Activated CD4-positive, alpha-beta T cell treated with anti-CD3 and anti-CD28 coated beads, Interleukin-2, amount 50 U/mL, for 1 hour (primary cell): Measurements from ENCODE around the gene SBK1.
A peak's percentile ranks its signal among the peaks of the same experiment; 100 is the strongest.
"Not testable (repeated sequence)": the region's sequence is repeated elsewhere in the genome, so short reads cannot be mapped to it uniquely, and the experiment has no call there.

Source experiments
- DNase-seq: peaks from one replicate; pipeline ENCODE4 v3.0.0-alpha.2; 2020

The SBK1 gene

DNA sequence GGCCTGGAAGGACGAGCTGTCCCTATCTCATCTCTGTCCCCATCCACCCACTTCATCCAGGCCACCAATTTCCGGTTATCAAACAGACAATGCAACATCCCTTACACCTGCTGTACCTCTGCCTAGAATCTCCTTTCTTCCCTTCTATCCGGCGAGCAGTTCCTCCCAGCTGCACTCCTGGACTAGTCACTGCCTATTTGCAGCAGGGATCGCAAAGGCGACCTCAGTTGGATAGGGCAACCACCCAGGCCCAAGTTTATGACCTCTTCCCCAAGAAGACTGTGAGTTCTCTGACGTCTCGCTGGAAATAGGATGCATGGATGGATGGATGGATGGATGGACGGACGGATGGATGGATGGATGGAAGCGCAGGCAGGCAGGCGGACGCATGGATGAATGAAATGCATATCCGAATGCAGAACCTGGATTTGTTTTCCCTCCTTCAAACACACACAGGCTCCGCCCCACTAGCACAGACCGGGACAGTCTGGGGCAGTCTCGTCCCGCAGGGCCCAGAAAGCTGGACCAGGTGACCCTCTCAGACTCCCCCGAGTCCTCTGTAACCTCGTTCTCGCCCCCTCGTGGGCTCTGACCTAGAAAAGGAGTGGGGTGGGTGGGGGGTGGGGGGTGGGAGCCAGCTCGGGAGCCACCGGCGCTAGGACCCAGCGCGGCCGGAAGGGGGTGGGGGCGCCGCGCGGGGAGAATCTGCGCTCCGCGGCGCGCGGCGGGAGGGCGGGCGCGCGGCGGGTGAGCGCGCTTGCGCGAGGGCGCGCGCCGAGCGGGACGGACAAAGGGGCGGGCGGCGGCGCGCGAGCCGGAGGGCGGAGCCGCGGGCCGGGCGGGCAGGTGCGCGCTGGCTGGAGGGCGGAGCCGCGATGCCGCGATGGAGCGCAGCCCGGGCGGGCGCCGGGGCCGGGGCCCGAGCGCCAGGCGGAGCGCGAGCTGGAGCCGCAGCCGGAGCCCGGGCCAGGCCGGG lies at the start of gene SBK1:
Gene SBK1 (plus strand): TSS at position 875 of the 976 bp plus-strand sequence. CDS start 24,867 bp downstream, outside the sequence.
- DNase-seq, result peak; percentile 81

DNA sequence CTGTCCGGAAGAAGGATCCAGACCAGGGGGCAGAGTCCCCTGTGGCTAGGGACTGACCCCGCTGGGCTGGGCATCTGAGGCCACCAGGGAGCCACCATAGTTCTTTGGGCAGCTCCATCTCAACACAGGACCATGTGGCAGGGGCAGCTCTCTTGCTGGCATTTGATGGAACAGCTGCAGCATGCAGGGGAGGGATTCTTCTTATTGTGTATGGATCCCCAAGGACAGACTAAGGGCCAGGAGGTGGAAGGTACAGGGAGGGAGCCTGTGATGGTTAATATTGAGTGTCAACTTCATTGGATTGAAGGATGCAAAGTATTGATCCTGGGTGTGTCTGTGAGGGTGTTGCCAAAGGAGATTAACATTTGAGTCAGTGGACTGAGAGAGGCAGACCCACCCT lies 42.8 kb upstream of the SBK1 start:
- not testable (repeated sequence) for DNase-seq

DNA sequence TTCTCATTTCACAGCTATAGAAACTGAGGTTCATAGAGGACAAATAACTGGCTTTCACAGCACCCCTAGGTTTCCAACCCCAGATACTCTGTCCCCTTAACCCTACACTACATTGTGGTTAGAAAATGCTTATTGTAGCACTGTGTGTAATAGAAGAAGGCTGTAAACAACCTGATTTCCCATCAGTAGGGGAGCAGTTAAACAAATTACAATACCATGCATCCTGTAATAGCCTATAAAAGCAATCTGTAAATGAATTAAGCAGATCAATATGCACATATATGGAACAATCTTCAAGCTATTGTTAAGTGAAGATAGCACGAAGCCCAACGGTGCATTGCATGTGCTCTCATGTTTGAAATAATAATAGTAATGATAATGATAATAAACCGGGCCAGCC lies 41.3 kb upstream of the SBK1 start:
- DNase-seq, result no peak

DNA sequence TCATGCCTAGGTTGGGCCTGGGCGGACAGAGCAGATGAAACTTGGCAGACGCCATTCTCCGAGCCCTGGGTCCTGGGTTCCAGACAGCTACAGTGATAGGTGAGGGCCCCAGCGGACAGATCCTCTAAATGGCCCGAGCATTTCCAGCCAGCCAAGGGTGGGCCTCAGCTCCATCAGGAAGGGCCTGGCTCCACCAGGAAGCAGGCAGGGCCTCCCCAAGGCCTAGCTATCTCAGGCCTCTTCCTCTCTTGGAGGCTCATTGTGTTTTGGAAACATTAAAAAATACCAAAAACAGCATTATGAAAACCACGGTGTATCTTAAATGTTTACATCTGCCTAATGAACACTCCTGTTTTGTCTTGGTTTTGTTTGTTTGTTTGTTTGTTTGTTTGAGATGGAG lies 38.2 kb upstream of the SBK1 start:
- no peak for DNase-seq

DNA sequence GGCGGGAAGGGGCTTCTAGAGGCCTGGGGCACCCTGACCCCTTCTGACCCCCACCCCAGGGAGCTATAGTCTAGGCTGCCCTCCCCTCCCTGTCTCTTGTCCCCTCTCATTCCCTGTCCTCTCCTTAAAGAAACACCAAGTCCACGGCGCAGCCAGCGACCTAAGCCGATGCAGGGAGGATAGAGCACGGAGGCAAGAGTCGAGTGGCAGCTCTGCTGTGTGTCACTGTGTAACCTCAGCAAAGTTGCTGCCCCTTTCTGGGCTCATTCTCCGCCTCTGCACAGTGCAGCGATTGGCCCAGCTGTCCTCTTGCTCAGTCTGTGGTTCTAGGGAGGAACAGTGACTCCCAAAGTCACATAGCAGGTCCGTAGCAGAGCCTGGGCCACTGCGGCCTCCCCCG lies 36.5 kb upstream of the SBK1 start:
- DNase-seq, result no peak

DNA sequence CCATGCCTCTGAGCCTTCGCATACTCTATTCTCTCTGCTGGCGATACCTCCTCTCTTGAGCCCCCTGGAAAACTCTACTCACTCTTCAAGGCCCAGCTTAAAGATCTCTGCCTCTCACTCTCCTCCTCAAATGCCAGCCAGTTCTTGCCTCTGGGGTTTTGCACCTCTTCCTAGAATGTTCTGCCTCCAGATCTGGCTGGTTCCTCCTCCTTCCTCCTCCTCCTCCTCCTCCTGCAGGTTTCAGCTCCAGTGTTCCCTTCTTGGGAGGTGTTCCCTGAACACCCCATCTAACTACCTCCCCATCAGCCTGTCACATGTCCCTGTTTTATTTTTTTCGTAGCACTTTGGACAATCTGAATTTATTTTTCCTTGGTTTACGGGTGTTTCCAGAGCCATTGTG lies 35.1 kb upstream of the SBK1 start:
- no peak for DNase-seq

DNA sequence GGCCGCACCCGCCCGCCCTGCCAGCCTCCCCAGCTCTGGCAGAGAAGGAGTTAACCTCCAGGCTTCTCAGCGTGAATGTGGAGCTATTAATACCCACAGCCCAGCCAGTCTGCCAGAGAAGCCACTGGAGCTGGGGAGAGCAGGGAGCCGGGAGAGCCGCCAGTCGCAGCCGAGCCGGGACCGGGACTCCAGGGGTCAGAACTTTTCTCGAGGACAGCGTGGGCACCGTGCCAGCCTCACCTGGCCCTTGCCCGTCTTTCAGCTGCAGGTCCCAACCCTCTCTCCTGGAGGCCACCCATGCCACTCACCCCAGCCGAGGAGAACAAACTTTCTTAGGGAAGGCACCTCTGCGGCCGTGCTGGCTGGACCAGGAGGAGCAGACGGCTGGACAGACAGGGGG lies 33.8 kb upstream of the SBK1 start:
- no peak for DNase-seq

DNA sequence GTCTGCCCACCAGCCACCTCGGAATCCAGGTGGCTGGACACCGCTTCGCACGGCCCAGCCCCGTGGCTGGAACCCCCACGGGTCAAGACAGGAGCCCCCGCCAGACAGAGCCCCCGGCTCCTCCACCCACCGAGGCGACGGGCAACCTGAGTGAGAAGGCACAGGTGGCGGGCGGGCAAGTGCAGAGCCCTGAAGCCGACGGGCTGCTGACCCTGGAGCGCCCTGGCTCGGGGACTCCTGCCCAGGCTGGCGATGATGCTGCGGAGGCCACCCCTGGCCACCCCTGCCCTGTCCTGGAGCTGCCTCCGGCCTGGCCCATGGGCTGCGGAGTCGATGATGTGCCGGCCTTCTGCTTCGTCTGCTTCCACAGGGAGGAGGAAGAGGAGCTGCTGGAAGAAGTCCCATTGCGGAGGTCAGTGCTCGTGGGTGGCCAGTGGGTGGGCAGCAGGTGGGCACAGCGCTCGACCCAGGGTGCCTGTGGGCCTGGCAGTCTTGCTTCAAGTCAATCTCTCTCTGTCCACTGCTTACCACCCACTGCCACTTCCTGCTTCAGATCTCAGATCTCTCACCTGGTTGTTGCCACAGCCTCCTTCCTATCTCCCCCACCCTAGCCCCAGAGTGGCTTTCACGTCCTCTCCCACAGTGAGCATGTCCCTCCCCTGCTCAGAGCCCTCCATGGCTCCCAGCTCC lies 33.1 kb upstream of the SBK1 start:
- no peak for DNase-seq

DNA sequence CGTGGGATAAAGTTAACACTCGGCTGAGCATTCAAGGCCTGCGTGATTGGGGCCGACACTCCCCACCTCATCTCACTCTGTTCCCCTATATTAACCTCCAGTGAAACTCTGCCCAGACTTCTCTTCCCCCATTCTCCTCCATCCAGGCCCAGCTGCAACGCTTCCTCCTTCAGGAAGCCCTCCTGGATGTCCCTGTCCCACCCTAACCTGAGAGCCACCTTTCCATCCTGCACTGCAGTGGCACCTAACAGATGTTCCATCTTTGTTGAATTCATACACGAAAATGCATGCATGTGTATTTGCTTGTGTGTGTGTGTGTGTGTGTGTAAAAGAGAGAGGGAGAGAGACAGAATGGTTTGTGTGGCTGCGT lies 32.6 kb upstream of the SBK1 start:
- DNase-seq, result no peak

DNA sequence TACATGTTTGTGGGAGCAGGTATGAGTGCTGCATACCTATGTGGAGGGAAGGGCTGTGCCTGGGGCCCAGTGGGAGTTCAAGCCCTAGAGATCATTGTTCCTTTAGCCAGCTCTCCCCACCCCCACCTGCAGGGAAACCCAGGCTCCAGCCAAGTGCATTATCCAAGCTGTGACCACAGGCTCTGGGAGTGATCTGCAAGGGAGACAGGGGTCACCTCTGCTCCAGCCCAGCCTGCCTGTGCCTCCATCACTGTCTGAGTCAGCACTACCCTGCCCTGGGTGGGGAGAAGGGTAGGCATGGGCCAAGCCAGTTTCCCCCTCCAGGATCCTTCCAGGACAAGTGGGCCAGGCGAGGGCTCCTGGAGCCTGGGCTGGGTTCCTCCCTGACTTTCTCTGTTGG lies 32.1 kb upstream of the SBK1 start:
- no peak for DNase-seq

DNA sequence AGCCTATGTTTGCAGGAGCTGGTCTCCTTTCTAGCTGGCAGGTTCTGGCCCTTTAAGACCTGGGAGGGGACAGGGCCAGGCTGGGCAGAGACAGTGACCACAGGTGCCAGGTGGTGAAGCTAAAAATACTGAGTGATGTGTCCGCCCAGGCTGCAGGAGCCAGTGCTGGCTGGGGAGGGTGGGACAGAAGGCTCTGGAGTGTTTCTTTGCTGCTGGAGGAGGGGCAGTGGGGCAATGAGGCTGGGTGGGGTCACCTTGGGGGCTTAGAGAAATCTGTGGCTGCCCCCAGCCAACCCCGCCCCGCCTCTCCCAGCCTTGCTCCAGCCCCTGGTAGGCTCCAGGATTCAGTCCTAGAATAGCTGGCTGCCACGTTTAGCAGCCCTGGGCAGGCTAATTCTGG lies 30.4 kb upstream of the SBK1 start:
- no peak for DNase-seq

DNA sequence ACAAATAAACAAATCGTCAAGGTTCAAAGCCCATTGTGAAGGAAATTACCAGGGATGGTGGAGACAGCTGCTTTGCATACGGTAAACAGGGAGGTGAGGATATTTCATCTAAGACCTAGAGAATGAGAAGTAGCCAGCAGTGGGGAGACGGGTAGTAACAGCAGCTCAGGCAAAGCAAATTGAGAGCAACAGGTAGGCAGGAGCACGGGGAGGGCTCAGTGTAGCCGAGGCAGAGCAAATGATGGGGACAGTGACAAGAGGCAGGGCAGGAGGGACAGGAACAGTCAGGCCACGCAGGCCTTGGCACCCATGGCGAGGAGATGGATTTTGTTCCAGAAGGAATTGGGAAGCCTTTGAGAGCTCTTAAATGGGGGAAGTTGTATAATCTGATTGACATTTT lies 29.0 kb upstream of the SBK1 start:
- no peak for DNase-seq

DNA sequence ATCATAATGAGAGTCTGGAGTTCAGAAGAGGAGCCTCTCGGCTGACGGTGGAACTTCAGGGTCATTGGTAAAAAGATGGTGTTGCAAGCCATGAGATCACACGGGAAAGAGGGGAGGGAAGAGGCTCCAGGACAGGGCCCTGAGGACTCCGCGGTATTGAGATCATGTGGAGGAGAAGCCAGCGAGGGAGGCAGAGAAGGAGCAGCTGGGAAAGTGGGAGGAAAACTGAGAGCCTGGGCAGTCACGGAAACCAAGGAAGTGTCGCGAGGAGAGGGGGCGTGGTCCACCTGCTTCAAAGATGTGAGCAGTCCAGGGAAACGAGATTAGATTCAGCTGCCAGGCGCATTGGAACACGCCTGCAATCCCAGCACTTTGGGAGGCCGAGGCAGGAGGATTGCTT lies 27.7 kb upstream of the SBK1 start:
- no peak for DNase-seq

DNA sequence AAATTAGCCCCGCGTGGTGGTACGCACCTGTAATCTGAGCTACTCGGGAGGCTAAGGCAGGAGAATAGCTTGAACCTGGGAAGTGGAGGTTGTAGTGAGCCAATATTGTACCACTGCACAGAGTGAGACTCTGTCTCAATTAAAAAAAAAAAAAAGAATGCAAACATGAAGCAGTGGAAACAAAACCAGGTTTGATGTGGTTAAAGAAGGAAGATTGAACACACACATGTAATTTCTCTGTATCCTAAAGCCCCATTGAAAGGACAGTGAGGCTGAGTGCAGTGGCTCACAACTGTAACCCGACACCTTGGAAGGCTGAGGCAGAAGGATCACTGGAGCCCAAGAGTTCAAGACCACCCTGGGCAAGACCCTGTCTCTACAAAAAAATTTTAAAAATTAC lies 26.5 kb upstream of the SBK1 start:
- DNase-seq, result no peak

DNA sequence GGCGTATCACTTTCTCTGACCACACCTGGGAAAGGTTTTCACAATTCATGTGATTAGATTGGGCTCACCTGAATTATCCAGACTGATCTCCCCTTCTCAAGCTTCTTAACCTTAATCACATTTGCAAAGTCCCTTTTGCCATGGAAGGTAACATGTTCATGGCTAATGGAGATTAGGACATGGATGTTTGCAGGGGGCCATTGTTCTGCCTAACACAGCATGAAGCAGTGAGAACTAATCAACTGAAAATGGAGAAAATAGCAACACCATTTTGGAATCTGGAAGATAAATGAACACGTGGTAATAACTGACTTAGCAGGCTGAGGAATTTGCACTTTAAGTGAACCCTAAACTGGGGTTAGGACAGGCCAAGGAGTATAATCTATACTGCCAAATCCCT lies 25.0 kb upstream of the SBK1 start:
- no peak for DNase-seq

DNA sequence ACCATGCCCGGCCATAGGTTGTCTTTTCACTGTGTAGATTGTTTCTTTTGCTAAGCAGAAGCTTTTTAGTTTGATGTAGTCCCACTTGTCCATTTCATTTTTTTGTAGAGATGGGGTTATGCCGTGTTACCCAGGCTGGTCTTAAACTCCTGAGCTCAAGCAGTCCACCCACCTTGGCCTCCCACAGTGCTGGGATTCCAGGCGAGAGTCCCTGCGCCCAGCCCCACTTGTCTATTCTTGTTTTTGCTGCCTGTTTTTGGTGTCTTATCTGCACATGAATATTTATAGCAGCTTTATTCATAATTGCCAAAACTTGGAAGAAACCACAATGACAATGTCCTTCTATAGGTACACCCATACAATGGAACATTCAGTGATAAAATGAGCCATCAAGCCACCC lies 18.8 kb upstream of the SBK1 start:
- DNase-seq, result no peak

DNA sequence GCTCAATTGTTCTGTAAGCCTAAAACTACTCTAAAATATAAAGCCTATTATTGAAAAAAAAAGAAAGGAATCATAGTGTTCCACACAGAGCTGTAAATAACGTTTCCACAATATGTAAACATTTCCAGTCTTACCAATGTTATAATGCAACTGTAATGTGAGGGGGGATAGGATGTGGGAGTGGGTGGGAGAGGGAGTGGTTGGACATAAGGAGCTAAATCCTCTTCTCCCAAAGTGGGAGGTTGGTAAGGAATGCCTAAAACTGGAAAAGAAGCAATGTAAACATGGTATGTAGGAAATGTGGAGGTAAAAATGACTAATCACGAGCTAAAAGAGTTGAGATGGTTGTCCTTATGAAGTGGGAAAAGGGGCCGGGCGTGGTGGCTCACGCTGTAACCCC lies 17.6 kb upstream of the SBK1 start:
- DNase-seq, result no peak

DNA sequence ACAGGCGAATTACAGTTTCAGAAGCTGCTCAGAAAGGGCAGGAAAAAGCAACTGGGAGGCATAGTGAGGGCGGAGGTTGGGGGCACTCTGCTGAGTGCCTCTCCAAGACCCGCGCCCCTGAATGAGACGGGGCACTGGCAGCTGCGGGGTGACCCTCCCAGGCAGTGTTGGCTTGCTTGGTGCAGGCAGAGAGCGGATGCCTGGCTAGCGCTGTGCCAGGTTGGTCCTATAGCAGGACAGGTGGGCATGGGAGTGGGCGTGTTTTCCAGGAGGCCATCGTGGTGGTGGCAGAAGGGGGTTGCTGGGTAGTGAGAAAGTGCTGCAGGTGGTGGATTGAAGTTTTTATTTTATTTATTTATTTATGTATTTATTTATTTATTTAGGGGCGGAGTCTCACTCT lies 16.0 kb upstream of the SBK1 start:
- DNase-seq, result no peak

DNA sequence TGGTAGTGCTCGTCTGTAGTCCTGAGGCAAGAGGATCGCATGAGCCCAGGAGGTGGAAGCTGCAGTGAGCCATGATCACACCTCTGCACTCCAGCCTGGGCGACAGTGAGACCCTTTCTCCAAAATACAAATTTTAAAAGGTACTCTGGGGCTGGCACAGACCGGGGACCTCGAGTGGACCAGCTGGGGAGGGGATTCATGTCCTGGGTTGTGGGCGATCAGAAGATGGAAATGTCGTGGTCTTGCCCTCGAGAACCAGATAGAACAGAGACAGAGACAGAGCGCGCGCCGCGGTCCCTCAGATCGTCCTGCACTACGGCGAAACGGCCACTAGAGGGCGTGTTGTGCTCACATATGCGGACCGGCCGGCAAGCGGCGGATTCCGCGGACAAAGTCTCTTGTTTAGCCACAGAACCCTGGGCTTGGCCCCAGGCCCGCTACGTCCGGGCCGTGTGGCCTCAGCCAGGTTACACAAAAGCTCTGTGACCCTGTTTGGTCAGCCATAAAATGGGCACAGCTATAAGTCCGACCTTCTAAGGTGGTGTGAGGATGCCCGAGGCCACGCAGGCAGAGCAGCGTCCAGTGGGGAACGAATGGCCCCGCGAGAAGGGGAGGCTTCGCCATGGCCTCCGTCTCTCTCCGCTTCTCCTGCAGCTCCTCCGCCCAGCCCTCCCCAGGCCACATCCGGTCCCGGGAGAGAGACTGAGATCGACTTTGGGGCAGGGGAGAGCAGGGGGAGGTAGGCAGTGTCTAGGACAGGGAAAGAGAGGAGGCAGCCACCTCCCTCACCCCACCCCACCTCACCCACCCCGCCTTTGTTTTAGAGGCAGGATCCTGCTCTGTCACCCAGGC lies 14.6 kb upstream of the SBK1 start:
- DNase-seq, result peak; percentile 87

DNA sequence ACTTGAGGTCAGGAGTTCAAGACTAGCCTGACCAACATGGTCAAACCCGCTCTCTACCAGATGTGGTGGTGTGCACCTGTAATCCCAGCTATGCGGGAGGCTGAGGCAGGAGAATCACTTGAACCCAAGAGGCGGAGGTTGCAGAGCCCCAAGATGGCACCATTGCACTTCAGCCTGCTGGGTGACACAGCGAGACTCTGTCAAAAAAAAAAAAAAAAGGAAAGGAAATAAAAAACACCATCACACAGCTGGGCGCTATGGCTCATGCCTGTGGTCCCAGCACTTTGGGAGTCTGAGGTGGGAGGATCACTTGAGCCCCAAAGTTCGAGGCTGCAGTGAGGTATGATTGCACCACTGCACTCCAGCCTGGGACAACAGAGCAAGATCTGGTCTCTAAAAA lies 13.3 kb upstream of the SBK1 start:
- DNase-seq, result no peak

DNA sequence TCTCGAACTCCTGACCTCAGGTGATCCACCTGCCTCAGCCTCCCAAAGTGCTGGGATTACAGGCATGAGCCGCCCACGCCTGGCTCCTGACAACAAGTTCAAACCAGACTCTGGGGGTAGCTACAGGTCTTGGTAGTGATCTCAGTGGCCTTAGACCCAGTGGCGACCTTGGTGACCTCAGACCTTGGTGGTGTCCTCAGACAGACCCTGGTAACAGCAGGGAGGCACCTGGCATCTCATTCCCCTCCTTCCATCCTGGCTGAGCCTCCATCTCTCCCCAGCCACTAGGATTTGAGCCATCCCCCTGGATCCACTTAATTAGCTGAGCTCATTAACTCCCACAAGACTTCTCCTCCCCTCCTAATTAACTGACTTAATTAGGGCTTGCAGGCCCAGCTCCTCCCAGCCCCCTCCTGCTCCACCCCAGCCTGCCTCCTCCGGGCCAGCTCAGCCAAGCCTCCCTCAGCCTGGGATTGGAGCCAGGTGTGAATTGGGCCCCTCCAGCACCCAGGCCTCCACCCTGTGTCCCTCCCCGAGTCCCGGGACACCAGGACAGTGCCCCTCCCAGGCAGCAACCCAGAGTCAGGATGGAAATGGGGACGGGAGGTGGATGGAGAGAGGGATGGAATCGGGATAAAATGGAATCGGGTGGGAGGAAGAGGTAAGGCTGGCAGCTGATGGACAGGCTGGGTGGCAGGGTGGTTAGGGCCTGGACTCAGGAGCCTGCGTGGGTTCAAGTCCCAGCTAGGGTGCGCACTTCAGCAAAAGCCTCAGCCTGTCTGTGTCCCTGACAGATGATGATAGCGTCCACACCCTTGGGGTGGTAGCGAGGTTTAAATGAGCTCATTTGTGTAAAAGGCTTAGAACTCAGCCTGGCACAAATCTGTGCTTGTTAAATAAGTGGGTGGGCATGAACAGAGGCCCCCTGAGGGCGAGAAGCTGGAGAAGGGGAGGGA lies 11.2 kb upstream of the SBK1 start:
- no peak for DNase-seq

DNA sequence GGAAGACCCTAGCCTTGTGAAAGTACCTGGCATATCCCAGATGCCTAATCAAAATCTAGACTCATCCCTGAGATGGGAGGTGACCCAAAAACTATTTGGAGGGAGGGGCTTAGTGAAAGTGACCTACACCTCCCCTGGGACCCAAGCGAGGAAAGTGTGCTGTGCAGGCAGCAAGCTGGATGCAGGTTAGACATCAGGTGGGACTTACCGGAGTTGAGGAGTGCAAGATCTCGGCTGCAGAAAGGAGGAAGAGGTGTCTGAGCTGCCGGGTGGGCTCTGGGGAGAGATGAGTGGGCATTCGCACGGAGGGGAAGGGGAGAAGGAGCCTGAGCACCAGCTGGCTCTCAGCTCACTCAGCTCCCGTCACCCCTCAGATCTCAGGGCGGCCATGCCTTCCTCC lies 10.3 kb upstream of the SBK1 start:
- no peak for DNase-seq
